ENCODE data around the gene RAX2.
"Not testable (repeated sequence)": the region's sequence is repeated elsewhere in the genome, so short reads cannot be mapped to it uniquely, and the experiment has no call there.

The RAX2 gene

GRCh38 chr19:3757705-3758104, 14.3 kb downstream of the RAX2 start:
- DNase-seq: not testable (repeated sequence)

- DNase-seq: no peak
Observed at GRCh38 chr19:3753631-3754410, 18.2 kb downstream of the RAX2 start.

- no peak for DNase-seq
Observed at GRCh38 chr19:3752492-3752891, 19.5 kb downstream of the RAX2 start.

GRCh38 chr19:3751236-3751635, 20.8 kb downstream of the RAX2 start:
- no peak for DNase-seq

GRCh38 chr19:3750211-3750610, 21.8 kb downstream of the RAX2 start:
- peak; percentile 34 for DNase-seq

GRCh38 chr19:3748965-3749364, 23.1 kb downstream of the RAX2 start:
- no peak for DNase-seq

- DNase-seq: no peak
Observed at GRCh38 chr19:3746371-3747056, 25.5 kb downstream of the RAX2 start.

GRCh38 chr19:3745363-3746045, 26.5 kb downstream of the RAX2 start:
- no peak for DNase-seq

- peak; percentile 24 for DNase-seq
Observed at GRCh38 chr19:3743486-3743885, 28.5 kb downstream of the RAX2 start.

GRCh38 chr19:3740431-3740830, 31.6 kb downstream of the RAX2 start:
- DNase-seq: no peak

GRCh38 chr19:3738477-3739220, 33.4 kb downstream of the RAX2 start:
- no peak for DNase-seq

GRCh38 chr19:3737487-3738205, 34.4 kb downstream of the RAX2 start:
- no peak for DNase-seq

- DNase-seq: no peak
Observed at GRCh38 chr19:3736106-3736724, 35.8 kb downstream of the RAX2 start.

- DNase-seq: no peak
Observed at GRCh38 chr19:3734310-3734600, 37.8 kb downstream of the RAX2 start.

GRCh38 chr19:3733549-3734309, 38.3 kb downstream of the RAX2 start:
- DNase-seq: no peak

GRCh38 chr19:3732108-3732507, 39.9 kb downstream of the RAX2 start:
- no peak for DNase-seq

- no peak for DNase-seq
Observed at GRCh38 chr19:3730457-3730958, 41.5 kb downstream of the RAX2 start.

- no peak for DNase-seq
Observed at GRCh38 chr19:3725640-3726310, 46.3 kb downstream of the RAX2 start.

- DNase-seq: no peak
Observed at GRCh38 chr19:3725121-3725520, 46.9 kb downstream of the RAX2 start.

- DNase-seq: no peak
Observed at GRCh38 chr19:3723883-3724282, 48.1 kb downstream of the RAX2 start.

- DNase-seq: no peak
Observed at GRCh38 chr19:3723110-3723488, 48.9 kb downstream of the RAX2 start.
